ENCODE results near the gene SRF. TPM values are rescaled to one million over a fixed set of nuclear protein-coding genes. Genes with fewer than 3 reads are reported as not detected.

Gene SRF
- polyA plus RNA-seq, 3 donors: 12.1 to 57.9 (median 29.9) TPM

DNA sequence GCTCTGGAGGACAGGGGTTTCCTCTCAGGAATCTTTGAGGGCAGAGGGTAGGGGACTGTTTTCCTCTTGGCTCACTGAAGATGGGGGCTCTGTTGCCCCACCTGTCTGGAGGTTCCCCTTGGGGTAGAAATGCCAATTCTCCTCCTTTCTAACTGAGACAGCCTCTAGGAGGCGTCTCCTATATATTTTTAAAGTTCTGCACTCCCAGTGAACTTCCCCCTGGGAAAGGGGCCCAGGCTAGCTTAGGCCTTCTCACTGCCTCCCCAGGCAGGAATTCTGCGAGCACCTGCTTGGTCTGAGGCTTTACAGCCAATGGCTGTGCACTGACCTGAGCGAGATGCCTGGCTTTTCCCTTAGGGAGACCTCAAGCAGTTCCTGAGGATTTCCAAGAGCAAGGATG is 24.8 kb upstream of the SRF start:
- WGBS, 3 donors: 77 to 97% (median 95%) methylated on average over 3 of the region's 3 CpGs
- no peak overlapping the region for H3K27ac ChIP-seq (ENCODE audit: low read depth, low read length)

DNA sequence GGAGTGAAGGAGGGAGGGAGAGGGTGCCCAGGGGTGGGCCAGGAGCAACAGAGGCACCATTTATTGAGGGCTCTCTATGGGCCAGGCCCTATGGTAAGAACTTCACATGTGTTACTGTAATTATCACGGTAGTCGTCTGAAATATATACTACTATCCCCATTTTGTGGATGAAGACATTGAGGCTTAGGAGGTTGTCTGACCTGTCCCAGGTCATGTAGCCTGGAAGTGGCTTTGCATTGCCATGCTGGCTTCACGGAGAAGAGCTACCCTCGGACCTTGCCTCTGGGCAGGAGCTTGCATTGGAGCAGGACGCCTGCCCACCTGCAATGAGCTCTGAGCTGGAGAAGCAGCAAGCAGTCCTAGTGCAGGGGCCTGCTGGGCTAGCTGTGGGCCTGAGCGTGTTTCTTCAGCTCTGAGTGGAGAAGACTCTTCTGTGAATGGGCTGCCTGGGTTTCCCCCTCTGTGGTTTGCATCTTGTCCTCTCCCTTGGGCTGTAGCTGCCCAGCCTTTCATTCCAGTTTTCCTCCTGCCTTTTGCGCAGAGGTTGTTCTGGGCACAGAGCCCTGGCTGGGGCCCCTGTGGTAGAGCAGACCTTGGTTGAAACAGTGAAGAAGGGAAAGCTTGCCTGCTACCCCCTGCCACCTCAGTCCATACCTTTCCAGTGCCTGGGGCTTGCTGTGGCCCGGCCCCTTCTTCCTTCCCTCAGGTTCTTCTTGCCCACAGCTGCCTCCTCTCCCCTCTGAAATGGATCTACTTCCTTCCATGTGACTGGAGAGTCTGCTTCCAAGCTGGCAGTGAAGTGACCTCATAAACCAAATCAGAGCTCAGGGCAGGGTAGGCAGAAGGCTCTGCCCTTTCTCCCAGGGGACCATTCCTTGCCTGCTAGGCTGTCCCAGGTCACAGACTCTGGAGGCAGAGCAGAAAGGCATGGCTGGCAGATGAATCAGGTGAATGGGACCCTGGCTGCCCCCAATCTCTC is 24.1 kb upstream of the SRF start:
- WGBS, 3 donors: 94 to 97% (median 95%) methylated on average over 7 to 8 of the region's 8 CpGs
- no peak overlapping the region for H3K27ac ChIP-seq (ENCODE audit: low read depth, low read length)

DNA sequence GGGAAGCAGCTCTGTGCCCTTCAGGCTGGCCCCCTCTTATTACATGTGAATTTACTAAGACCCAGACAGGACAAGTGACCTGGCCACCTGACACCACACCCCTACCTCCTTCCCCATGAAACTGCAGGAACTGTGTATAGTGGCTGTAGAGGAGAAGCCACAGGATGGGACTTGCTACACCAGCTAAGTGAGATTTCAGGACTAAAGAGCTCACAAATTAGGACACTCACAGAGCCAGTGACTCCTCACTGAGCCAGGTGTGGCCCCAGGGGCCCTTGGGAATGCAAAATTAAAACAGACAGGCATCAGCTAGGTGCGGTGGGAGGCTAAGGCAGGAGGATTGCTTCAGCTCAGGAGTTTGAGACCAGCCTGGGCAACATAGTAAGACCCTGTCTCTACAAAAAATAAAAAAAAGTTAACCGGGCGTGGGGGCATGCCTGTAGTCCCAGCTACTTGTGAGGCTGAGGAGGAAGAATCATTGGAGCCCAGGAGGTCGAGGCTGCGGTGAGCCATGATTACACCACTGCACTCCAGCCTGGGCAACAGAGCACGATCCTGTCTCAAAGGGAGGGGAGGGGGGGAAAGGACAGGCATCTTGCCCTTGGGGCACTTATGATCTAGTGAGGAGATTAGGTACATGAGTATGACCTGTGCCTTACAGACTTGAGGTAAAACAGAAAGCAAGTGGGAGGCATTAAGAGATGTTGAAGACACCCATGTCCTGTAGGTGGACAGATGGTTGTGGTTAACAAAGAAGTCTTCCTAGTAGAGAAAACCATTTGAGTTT is 23.2 kb upstream of the SRF start:
- 93 to 97% (median 95%) methylated on average over 6 of the region's 6 CpGs for WGBS, 3 donors
- H3K27ac ChIP-seq (ENCODE audit: low read depth, low read length): no peak overlapping the region

DNA sequence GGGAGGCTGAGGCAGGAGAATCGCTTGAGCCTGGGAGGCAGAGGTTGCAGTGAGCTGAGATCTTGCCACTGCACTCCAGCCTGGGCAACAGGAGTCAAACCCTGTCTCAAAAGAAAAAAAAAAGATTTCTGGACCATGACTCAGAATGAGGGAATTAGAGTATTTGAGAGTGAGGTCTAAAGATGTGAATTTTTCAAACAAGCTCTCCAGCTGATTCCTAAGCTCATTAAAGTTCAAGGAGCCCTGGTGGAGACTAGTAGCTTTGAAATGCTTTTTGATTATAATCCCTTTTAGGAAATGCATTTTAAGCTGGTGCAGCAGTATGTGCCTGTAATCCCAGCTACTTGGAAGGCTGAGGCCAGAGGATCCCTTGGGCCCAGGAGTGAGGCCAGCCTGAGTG is 21.8 kb upstream of the SRF start:
- WGBS, 3 donors: 93 to 100% (median 100%) methylated on average over 1 of the region's 1 CpG

DNA sequence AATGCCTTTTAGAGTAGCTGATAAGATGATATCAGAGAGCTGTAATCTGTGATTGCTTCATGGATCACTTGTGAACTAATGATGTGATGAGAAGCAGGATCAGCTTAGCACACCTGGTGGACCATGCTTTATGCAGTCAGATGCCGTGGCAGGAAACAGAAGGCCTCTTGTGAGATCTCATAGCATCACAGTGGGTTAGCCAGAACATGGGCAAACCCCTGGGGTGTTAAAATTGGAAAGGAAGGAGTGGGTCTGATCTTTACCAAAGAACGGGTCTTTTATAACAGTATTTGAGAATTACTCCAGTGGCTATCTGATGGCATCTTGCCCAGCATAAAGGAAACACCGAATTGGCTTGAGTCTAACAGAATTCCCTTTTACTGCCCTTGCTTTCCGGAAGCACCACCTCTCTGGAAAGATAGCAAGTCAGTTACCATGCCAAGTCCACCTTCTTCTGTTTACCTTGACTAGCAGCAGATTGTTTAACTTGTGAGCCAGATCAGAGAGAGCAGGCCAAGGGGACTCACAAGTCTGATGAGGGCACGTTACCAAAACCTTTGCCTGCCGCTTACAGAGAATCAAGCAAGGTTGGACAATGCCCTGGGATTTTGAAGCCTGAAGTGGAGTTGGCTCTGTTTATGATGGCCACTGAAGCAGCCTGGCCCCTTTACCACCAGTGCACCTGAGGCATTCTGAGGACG is 20.9 kb upstream of the SRF start:
- no peak overlapping the region for H3K27ac ChIP-seq (ENCODE audit: low read depth, low read length)
- WGBS, 3 donors: 16 to 67% (median 61%) methylated on average over 7 of the region's 7 CpGs

More for the DNA sequence above, 21.8 kb upstream of the SRF start:
- H3K27ac ChIP-seq (ENCODE audit: low read depth, low read length): no peak overlapping the region

DNA sequence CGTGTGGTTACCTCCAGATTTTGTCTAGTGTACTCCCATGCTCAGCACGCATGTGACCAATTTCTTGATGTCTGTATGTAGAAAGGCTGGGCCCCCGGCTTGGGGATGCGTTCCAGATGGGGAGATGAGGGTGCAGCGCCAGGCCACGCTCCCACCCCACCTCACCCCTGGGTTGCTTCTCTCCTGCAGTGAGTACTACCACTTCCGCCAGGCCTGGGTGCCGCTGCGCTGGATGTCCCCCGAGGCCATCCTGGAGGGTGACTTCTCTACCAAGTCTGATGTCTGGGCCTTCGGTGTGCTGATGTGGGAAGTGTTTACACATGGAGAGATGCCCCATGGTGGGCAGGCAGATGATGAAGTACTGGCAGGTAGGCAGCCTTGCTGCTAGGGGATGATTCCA is 11.5 kb upstream of the SRF start:
- WGBS, 3 donors: 93 to 95% (median 93%) methylated on average over 11 of the region's 11 CpGs
- H3K27ac ChIP-seq (ENCODE audit: low read depth, low read length): no peak overlapping the region

DNA sequence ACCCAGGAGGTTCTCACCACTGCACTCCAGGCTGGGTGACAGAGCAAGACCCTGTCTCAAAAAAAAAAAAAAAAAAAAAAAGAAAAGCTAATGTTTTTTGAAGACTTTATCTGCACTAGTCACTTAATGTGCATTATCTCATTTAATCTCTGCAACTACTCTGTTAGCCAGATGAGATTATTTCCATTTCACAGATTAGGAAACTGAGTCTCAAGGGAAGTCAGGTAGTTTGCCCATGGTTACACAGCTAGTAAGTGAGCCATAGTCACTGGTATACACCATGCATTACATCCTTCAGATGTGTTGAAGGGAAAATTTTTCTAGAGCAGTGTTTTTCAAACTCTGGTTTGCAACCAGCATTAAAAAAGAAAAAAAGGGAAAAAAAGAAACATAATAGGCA is 7.2 kb upstream of the SRF start:
- H3K27ac ChIP-seq (ENCODE audit: low read depth, low read length): no peak overlapping the region

DNA sequence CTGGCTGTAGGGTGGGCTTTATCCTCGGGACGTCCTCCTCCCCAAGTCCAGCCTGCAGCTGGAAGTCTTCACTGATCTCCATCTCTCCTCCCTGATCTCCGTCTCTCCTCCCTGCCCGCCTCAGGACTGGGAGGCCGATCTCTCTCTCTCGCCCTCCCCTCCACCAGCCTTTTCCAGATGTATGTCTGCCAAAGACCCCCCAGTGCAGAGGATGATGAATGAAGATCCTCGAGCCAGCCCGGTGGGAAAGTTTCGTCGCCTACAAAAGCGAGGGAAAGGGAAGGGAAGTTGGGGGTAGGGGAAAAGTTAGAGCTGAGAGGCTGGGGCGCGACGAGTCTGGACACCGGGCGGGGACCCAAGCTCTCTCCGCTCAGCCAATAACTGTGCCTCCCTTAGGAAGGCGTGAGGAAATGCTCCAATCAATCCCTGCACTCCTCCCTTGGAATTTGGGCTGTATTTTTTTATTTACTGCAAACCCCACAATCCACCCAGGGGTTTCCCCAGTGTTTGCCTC is 595 bp upstream of the SRF start:
- 0 to 1% (median 1%) methylated on average over 18 of the region's 18 CpGs for WGBS, 3 donors

DNA sequence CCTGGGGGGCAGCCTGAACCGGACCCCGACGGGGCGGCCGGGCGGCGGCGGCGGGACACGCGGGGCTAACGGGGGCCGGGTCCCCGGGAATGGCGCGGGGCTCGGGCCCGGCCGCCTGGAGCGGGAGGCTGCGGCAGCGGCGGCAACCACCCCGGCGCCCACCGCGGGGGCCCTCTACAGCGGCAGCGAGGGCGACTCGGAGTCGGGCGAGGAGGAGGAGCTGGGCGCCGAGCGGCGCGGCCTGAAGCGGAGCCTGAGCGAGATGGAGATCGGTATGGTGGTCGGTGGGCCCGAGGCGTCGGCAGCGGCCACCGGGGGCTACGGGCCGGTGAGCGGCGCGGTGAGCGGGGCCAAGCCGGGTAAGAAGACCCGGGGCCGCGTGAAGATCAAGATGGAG is 636 bp downstream of the SRF start:
- 0 to 1% (median 1%) methylated on average over 37 to 57 of the region's 57 CpGs for WGBS, 3 donors
- H3K27ac ChIP-seq (ENCODE audit: low read depth, low read length): peak overlapping the region; percentile 80

More for the DNA sequence above, 595 bp upstream of the SRF start:
- no peak overlapping the region for H3K27ac ChIP-seq (ENCODE audit: low read depth, low read length)

DNA sequence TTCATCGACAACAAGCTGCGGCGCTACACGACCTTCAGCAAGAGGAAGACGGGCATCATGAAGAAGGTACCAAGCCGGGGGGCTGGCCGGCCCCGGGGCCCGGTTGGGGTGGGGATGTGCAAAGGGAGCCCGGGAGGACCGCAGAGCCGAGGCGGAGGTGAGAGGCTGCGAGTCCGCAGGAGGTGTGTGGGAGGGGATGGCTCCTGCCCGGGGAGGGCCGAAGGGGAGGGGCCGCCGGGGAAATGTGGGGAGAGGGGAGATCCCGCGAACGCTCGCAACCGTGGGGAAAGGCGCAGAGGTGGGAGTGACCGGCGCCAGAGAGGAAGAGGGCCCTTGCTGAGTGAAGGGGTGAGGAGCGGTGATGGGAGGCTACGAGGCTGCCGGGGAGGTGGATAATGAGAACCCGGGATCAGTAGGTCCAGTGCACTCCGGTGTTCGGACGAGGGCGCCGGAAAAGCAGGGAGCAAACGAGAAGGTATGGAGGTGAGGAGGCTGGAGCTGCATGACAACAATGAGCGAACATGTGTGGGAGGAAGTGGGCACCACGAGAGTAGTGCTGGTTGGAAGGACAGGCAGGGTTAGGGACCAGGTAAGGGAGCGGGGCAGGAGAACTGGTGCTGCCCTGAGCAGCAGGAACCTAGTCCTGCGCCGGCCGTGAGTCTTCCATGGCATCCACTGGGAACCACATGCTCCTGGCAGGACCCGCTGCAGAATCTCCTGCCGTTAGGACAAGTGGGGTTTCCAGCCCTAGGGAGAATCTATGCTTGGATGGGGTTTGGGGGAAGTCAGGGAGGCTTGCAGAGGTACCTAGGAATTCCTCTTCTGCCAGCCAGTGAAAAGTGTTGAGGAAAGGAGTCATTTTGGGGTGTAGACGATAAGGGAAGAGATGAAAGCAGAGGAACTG is 1.3 kb downstream of the SRF start:
- WGBS, 3 donors: 2 to 3% (median 2%) methylated on average over 46 of the region's 46 CpGs
- H3K27ac ChIP-seq (ENCODE audit: low read depth, low read length): no peak overlapping the region

DNA sequence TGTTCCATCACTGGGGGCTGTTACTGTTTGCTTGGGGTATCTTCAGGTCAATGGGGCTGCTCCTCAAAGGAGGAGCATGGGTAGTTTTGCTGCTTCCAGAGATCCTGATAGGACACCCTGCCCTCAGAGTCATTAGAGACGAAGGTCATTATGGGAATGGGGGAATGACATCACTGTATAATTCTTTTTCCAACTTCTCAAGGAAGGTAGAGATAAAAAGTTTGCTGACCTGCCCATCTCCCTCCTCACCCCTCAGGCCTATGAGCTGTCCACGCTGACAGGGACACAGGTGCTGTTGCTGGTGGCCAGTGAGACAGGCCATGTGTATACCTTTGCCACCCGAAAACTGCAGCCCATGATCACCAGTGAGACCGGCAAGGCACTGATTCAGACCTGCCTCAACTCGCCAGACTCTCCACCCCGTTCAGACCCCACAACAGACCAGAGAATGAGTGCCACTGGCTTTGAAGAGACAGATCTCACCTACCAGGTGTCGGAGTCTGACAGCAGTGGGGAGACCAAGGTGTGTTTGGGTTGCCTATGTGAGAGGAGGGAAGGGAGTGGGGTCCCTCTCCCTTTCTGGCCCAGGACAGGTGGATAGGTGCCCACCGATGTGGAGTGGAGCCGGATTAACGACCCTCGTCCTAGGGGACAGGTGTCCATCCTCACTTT is 2.7 kb downstream of the SRF start:
- 50 to 63% (median 61%) methylated on average over 11 of the region's 11 CpGs for WGBS, 3 donors
- H3K27ac ChIP-seq (ENCODE audit: low read depth, low read length): peak overlapping the region; percentile 89

DNA sequence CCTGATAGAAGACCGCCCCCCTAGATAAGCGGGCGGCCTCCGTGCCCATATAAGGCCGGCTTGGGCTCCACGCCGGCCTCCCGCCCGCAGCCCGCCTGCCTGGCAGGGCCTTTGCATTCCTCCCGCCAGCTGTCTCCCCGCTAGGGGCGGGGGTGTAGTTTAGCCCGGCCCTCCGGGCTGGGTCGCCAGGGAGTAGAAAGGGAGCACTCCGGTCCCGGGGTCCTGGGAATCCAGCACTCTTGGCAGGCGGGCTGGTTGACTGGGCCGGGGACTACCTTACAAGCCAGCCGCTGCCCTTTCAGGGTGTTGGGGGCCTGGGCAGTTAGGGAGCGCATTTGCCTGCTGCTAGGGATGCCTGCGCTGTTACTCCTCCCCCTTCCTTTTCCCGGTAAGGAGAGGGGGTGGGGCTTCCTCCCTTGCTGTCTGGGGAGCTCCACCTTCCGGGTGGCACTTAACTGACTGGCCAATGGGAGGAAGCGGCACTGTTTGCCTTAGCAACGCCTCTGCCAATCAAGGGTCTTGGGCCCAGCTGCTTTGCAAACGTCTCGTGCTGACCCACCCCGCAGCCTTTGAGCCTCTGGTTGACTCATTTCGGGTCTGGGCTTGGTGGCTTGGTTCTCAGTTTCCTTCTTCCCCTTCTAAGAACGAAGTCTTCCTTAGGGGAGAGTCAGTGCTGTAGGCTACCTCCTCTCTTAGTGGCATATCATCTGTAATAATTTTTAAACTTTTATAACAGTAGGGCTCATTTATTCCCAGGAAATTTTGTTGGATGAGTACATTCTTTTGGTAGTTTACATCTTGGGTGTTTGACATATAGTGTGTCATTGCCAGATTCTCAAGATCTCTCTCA is 3.4 kb downstream of the SRF start:
- 1 to 2% (median 2%) methylated on average over 32 of the region's 32 CpGs for WGBS, 3 donors
- H3K27ac ChIP-seq (ENCODE audit: low read depth, low read length): peak overlapping the region; percentile 89

DNA sequence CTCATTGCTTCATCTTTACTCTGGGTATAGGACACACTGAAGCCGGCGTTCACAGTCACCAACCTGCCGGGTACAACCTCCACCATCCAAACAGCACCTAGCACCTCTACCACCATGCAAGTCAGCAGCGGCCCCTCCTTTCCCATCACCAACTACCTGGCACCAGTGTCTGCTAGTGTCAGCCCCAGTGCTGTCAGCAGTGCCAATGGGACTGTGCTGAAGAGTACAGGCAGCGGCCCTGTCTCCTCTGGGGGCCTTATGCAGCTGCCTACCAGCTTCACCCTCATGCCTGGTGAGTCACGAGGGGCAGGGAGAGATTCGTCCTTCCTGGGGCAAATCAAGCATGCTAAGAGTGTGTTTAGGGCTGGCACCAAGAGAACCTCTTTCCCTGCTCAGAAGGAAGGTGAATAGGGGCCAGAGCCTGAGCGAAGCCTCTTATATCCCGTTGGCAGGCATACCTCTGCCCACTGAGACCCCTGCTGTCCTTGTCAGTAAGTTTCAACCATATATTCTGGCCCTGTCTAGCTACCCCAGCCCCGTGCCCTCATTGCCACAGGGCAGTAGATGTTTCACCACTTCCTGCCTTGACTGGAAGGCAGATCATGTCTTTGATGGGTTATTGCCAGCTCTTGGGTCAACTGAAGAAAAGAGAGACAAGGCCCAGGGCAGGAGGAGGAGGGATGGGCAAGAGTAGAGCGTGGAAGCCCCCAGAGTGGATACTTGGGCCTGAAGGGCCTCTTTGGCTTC is 4.8 kb downstream of the SRF start:
- 74 to 86% (median 81%) methylated on average over 11 of the region's 11 CpGs for WGBS, 3 donors

DNA sequence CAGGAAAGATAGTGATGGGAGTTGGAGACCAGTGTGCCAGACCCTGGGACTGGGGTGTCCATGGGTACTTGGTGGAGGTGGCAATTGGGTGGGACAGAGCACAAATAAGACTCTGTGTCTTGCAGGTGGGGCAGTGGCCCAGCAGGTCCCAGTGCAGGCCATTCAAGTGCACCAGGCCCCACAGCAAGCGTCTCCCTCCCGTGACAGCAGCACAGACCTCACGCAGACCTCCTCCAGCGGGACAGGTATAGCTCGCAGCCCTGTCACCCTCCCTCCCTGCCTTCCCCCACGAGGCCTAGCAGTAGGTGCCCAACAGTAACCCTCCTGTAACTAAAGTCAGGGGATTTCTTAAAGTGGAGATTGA is 5.3 kb downstream of the SRF start:
- 94 to 98% (median 97%) methylated on average over 6 of the region's 6 CpGs for WGBS, 3 donors
- no peak overlapping the region for H3K27ac ChIP-seq (ENCODE audit: low read depth, low read length)

More for the DNA sequence above, 4.8 kb downstream of the SRF start:
- H3K27ac ChIP-seq (ENCODE audit: low read depth, low read length): no peak overlapping the region

DNA sequence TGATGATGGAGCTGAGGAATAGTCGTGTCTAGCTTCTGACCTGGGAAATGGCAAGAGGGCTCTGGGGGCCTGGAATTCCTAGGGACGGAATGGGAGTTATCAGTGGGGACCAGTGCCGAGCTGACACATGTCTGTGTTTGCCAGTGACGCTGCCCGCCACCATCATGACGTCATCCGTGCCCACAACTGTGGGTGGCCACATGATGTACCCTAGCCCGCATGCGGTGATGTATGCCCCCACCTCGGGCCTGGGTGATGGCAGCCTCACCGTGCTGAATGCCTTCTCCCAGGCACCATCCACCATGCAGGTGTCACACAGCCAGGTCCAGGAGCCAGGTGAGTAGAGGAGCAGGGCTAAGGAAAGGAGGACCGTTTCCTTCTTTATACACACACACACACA is 7.1 kb downstream of the SRF start:
- H3K27ac ChIP-seq (ENCODE audit: low read depth, low read length): no peak overlapping the region
- WGBS, 3 donors: 86 to 91% (median 90%) methylated on average over 12 of the region's 12 CpGs
